T-helper 2 cell treated with Interferon-gamma antibody and Interleukin-4, amounts not matched to agents 100 ng/mL and 5 ng/mL, for 36 hours (primary cell): ENCODE results near the gene GRIK4. TPM values are rescaled to one million over a fixed set of nuclear protein-coding genes. Genes with fewer than 3 reads are reported as not detected.

Source experiments
- intact Hi-C: fragments of 100-400 bp; cut with micrococcal nuclease; formaldehyde crosslinking; loops from one replicate; pipeline ENCODE4 v1.15.1; 2023
- total RNA-seq: library from RNA; stranded (reverse); gene quantifications from 2 replicates; pipeline ENCODE4 v1.2.3, GENCODE V29; 2022

GRIK4 gene
- total RNA-seq, 1 donor from 2014 or later = not detected

DNA sequence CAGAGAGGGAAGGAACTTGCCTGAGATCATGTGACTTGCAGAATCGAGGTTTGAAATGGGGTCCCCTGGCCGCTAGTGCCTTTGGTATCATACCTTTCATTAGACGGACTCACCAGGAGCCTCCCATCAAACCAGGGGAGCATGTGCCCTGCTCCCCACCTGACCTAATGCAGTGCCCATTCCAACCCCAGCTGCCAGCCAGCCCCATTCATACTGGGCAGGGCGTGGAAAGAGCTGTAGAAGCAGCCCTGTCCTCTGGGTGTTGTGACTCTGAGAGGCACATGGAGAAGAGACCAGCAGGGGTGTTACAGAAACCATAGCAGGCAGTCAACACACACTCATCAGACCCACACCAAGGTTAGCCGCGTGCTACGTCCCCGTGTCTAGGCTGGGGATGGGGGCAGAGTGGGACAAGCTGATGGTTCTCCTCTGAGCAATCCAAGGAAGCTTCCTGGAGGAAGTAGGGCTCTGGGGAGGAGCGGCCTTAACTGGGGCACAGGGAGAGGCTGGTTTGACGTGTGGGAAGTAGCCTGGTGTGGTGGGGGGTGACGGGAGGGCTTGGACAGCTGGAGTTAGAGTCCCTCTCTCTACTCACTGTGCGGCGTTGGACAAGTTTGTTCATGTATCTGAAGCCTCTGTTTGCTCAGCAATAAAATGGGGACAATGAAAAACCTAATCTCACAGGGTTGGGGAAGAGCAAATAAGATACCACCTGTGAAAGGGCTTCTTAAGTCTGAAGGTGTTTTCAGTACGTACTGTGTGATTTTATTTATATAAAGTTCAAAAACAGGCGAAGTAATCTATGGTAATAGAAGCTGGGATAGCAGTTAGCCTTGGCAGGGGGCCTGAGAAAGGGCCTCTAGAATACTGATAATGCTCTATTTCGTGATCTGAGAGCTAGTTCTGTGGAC is 14.0 kb downstream of the GRIK4 start:
- intact Hi-C loops = no loop called here

DNA sequence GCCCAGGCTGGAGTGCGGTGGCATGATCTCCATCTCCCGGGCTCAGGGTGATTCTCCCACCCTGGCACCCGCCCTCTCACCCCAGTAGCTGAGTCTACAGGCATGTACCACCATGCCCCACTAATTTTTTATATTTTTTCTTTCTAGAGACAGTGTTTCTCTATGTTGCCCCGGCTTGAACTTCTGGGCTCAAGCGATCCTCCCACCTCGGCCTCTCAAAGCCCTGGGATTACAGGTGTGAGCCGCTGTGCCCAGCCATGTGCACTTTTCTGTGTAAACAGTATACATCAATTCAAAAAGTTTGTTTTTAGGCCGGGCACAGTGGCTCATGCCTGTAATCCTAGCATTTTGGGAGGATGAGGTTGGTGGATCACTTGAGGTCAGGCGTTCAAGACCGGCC is 14.7 kb downstream of the GRIK4 start:
- intact Hi-C loops = no loop called here

DNA sequence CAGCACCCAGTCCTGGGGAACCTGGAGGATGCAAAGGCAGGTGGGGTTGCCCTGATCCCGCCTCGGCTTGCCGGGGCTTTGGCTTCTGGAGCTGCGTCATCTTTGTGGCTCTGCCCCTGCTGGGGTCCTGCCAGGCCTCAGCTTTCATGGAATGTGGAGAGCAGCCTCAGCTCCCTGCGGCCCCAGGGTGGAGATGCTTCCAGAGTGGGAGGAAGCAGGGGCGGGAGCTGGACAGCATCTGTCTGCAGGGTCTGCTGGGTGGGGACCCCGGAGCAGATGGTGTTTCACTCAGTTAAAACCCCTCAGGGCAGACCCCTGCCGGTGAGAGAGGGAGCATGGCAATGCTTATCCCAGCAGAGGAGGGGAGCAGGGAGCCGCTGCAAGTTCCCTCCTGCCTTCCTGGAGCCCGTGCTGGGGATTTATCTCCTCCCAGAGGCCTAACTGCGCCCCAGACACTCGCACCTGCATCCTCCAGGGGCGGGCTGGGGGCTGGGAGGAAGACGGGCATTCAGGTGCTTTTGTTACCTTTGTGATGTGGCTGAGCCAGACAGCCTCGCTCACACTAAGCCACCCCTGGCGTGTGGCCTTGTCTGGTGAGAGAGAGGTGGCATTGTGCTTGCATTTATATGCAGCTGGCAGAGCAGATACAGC is 15.7 kb downstream of the GRIK4 start:
- intact Hi-C loops = no loop called here

GRCh38 chr11:120528749-120529148 is 17.2 kb downstream of the GRIK4 start:
- intact Hi-C loops = no loop called here

GRCh38 chr11:120529214-120529613 is 17.7 kb downstream of the GRIK4 start:
- intact Hi-C loops = no loop called here

GRCh38 chr11:120529911-120530310 is 18.4 kb downstream of the GRIK4 start:
- intact Hi-C loops = no loop called here

- intact Hi-C loops = no loop called here
Measured at GRCh38 chr11:120532082-120532831, 20.7 kb downstream of the GRIK4 start.

- intact Hi-C loops = no loop called here
Measured at GRCh38 chr11:120532832-120533196, 21.3 kb downstream of the GRIK4 start.

- intact Hi-C loops = no loop called here
Measured at GRCh38 chr11:120536091-120536796, 24.7 kb downstream of the GRIK4 start.

DNA sequence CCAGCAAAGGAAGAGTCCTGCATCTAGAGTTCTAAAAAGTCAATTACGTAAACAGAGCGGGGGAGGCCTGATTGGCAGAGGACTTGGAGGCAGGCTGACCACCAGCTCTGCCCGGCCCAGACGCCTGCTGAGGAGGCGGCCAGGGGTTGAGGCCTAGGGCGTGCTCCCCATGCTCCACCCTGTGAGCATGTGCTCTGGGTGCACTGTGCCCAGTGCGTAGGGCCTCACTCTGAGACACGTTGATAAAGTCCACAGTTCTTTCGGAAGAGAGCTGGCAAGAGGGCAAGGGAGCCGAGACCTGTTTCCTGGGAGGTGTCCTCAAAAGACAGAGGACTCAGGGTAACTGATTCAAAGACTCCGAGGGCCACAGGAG is 25.2 kb downstream of the GRIK4 start:
- intact Hi-C loops = no loop called here

DNA sequence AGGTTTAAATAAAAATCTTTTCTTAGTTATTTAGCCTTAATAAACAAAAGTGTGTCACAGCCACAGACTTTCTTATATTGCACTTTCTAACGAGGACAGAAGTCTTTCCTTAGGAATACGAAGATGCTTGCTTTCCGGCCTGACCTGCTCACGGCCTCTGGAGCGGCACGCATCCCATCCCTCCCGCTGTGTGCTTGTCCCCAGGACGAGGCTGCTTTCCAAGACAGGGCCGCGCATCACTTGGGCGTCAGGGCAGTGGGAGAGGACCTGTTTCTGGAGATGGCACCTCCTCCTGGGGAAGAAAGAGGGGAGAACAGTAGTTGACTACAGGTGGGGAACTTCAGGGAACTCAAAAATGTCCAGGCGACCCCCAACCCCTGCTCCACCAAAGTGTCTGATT is 26.4 kb downstream of the GRIK4 start:
- intact Hi-C loops = no loop called here

- intact Hi-C loops = no loop called here
Measured at GRCh38 chr11:120538707-120539106, 27.2 kb downstream of the GRIK4 start.

- intact Hi-C loops = no loop called here
Measured at GRCh38 chr11:120539667-120540369, 28.3 kb downstream of the GRIK4 start.

- intact Hi-C loops = no loop called here
Measured at GRCh38 chr11:120540744-120541465, 29.4 kb downstream of the GRIK4 start.

DNA sequence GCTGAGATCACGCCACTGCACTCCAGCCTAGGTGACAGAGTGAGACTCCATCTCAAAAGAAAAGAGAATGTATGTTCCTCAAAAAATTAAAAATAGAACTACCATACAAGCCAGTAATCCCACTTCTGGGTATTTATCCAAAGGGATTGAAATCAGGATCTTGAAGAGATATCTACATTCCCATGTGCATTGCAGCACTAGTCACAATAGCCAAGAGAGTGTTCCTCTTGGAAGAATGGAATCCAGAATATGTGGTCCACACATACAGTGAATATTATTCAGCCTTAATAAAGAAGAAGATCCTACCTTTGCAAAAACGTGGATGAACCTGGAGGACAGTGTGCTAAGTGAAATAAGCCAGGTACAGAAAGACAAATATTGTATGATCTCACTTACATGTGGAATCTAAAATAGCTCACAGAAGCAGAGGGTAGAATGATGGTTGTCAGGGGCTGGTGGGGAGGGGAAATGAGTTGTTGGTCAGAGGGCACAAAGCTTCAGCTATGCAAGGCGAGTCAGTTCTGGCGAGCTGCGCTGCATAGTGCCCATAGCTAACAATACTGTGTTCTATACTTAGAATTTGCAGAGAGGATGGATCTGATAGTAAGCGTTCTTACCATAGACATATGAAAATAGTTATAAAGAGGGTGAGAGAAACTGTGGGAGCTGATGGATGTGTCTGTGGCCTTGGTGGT is 32.1 kb downstream of the GRIK4 start:
- intact Hi-C loops = no loop called here

DNA sequence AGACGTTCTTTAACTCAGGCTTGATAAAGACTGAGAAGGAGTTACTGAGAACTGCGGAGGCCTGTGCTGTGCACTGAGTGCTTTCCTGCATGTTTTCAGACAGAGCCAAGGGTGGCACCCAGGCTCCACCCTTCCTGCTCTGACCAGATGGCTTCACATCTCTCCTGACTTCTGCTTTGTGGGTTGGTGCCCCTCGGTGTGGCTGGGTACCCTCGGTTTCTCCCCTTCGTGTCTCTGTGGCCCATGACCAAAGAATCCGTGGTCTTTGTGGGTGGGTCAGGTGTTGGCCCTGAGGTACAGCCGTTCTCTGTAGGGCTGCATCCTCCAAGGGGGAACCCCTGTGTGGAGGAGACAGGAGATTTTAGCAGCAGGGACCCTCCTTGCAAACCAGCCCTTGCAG is 34.3 kb downstream of the GRIK4 start:
- intact Hi-C loops = no loop called here

GRCh38 chr11:120546312-120547205 is 35.0 kb downstream of the GRIK4 start:
- intact Hi-C loops = no loop called here

GRCh38 chr11:120547316-120547715 is 35.8 kb downstream of the GRIK4 start:
- intact Hi-C loops = no loop called here
